Mucosa of gallbladder (tissue), 1 donor: ENCODE results near the gene GPC6. TPM values are rescaled to one million over a fixed set of nuclear protein-coding genes. Genes with fewer than 3 reads are reported as not detected.

ENCODE experiments used
- DNase-seq: peaks from one replicate; pipeline ENCODE4 v3.0.0-alpha.2; 2020; ENCODE audit warnings: low spot score
- total RNA-seq: library from RNA; stranded (reverse); gene quantifications from one replicate; pipeline ENCODE4 v1.2.1, GENCODE V29; 2021
- donor health status: DM: no; HTN: no; CAD: no.

GPC6 gene
- total RNA-seq, 1 donor from 2014 or later, result 24.0 TPM

GRCh38 chr13:93771782-93772181 is 545.2 kb downstream of the GPC6 start:
- DNase-seq, result no peak

DNA sequence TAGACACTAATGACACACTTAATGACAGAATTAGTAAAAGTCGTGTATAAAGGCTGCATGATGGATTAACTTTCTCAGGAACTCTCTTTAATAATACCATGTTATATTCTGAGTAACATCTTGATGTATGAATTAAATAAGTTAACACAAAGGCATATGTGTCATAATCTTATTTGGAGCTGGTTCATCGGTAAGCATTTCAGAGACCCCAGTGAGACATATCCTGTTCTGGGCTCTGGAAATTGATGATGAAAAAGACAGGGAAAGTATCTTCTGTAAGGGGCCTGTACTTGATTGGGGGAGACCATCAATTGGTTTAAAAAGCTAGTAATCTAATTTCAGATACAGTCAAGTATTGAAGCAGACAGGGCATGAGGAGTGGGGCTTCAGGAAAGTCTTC is 547.9 kb downstream of the GPC6 start:
- no peak for DNase-seq

- DNase-seq, result no peak
These were observed 548.4 kb downstream of the GPC6 start for GRCh38 chr13:93775027-93775426.

DNA sequence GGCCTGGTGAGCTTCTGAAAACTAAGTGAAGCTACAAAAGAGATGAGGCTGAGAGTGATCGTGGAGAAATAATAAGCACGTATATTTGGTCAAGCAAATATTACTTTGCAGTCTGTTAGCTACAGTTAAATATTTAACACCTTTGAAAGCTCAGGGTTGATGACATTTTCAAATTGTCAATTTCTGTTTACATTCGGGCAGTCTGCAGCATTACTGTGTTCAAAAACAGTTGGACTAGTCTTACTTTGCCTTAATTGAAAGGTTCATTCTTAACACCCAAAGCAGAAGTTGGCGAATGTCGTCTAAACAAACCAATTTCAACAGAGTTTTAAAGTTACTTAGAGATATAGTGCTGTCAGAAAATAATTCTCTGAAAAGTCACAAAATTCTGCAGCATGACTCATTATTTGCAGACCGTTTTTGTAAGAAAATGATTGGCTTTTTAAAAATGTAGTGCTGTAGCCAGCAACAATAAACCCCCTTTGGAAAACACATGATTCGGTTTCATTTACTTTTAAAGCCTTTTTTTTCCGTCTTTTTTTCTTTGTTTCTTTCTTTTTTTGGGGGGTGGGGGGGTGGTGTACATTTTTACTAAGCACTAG is 549.0 kb downstream of the GPC6 start:
- no peak for DNase-seq

DNA sequence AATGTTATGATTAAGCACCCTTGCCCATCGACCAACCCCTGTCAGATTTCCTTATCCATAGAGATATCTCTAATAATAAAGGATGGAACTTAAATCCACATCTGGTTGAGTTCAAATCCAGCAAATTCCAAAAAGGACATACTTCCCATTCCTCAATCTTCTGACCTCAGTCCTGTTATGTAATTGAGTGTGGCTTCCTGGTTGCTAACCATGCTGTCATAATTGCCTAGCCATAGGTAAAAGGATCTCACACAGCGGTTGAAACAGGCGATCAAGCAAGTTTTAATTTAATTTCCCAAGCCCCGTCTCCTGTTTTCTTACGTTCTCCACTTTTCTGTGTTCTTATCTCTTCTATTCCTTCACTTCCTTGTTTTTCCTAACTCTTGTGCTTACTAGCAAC is 550.3 kb downstream of the GPC6 start:
- no peak for DNase-seq

DNA sequence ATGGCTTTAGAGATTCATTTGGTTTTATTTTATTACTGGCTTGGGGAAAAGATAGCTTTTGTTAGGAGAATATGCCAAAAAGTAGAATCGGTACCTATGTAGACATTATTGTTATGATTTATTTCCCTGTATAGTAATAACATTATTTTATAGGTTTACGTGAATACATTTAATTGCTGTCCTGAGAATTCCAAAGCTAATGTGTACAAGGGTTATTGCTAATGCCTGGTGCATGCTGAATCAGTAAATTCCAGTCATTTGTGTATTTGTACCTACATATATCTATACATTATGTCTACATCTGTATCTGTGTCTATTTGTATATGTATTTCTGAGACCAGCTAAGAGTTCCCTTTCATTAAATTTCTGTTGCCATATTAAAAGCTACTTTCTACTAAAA is 550.9 kb downstream of the GPC6 start:
- no peak for DNase-seq

GRCh38 chr13:93778548-93778947 is 551.9 kb downstream of the GPC6 start:
- no peak for DNase-seq

GRCh38 chr13:93784191-93784590 is 557.6 kb downstream of the GPC6 start:
- DNase-seq, result no peak

- DNase-seq, result no peak
These were observed 560.4 kb downstream of the GPC6 start for GRCh38 chr13:93786846-93787489.

DNA sequence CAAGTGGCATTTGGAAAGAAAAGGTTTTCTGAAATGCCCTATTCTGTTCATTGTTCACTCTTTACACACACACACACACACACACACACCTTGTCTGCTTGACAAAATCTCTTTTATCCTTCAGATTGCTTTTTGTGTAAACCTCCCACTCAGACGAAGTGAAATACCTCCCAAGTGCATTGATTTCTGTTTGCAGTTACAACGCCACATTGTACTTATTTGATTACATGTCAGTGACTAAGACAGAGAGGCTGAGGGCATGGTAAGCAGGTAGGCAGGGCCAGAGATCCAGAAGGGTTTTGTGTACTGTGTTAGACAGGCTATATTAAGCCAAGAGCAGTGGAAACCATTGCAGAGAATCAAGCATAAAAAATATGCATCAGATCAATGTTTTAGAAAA is 561.8 kb downstream of the GPC6 start:
- DNase-seq, result peak; percentile 10

- no peak for DNase-seq
These were observed 562.5 kb downstream of the GPC6 start for GRCh38 chr13:93789058-93789457.

- DNase-seq, result no peak
These were observed 567.7 kb downstream of the GPC6 start for GRCh38 chr13:93794197-93794885.

- DNase-seq, result no peak
These were observed 570.9 kb downstream of the GPC6 start for GRCh38 chr13:93797463-93797862.

- DNase-seq, result no peak
These were observed 573.7 kb downstream of the GPC6 start for GRCh38 chr13:93800342-93800741.

- DNase-seq, result no peak
These were observed 579.1 kb downstream of the GPC6 start for GRCh38 chr13:93805736-93806135.

DNA sequence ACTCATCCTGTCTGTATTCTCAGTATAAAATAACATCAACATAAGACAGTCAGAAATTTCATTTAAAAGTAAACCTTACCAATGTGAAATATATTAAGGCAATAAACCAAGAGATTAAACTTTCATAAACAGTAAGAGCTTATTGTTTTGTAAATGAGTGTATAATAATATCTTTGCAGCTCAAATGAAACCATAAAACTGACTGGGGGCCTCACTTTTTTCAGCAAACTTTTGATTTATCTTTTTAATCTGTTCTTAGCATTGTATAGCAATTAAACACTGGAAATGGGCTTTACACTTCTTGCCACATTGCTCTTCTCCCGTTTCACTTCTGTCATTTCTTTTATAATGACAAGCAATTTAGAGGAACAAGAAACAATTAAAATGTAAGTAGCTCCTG is 580.3 kb downstream of the GPC6 start:
- no peak for DNase-seq

DNA sequence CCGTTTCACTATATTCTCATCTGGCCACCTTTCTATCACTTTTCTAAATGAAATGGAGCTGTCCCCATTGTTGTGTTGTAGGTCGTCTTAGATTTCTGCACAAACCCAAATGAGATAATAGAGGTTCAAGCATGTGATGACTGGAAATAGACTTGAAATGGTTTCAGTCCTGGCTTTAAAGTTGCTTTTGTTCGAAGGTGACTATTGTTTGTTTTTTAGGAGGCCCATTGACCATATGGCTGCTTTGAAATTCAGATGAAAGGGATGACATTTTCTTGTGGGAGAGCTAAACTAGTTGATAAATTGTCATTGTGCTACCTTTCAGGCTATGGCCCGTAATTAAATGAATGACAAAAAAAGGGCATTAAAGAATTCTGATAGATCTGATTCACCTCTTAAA is 583.7 kb downstream of the GPC6 start:
- DNase-seq, result no peak

GRCh38 chr13:93811071-93811737 is 584.6 kb downstream of the GPC6 start:
- DNase-seq, result no peak

DNA sequence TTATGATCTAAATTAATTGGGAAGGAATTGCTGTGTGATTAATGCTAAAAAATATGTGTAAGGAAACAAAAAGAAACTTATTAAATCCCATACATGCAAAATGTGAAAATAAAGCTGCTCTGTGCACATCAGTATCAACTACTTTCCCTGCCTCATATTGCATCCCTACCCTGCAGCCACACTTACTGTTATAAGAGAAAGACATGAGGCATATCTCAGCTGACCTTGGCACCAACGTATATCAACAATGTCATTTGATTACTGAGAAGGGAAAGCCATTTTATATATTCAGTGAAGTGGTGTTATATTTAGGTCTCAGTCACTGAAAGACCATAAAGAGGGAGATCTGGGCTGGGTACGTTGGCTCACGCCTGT is 585.1 kb downstream of the GPC6 start:
- no peak for DNase-seq

DNA sequence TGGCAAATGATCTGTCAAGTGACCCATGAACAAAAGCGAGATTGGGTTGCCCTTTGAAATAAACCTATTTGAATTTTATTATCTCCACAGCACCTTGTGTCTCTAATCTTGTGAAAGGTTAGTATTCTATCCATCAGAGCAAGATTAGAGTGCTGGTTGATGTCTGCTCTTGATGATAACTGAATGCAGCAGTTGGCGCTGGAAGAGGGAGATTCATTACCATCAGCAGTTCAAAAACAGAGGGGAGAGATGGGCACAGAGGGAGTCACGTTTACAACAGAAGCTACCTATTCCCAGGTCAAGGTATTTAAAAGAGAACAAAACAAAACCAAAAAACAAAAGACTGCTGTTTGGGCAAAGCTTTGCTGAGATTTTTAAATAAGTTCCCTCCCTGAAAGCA is 588.1 kb downstream of the GPC6 start:
- DNase-seq, result no peak

GRCh38 chr13:93818345-93818744 is 591.7 kb downstream of the GPC6 start:
- DNase-seq, result no peak

GRCh38 chr13:93819331-93819890 is 592.8 kb downstream of the GPC6 start:
- DNase-seq, result no peak

GRCh38 chr13:93824286-93824685 is 597.7 kb downstream of the GPC6 start:
- DNase-seq, result no peak
